Fibroblast of lung (primary cell): ENCODE measurements around the gene ADD2. TPM values are rescaled to one million over a fixed set of nuclear protein-coding genes. Genes with fewer than 3 reads are reported as not detected.
A peak's percentile ranks its signal among the peaks of the same experiment; 100 is the strongest.

Source experiments
- DNase-seq, 2 donors: peaks; one replicate each; pipeline versions ENCODE4 v3.0.0 to v3.0.0-alpha.2; 2010; ENCODE audit warnings: low read depth in 2 of 2
- H2AFZ ChIP-seq: 2 replicates; pipeline ENCODE4 v1.5.1; 2012; ENCODE audit warnings: low read length, control low read depth, inconsistent platforms
- H3K27ac ChIP-seq: 2 replicates; pipeline ENCODE4 v1.5.1; 2011; ENCODE audit warnings: low read length, control low read depth; ENCODE audit not compliant: insufficient read depth
- H3K27me3 ChIP-seq: 2 replicates; pipeline ENCODE4 v1.5.1; 2011; ENCODE audit warnings: mild to moderate bottlenecking, low read length; ENCODE audit not compliant: control insufficient read depth, insufficient read depth
- H3K36me3 ChIP-seq: 2 replicates; pipeline ENCODE4 v1.5.1; 2011; ENCODE audit warnings: low read length; ENCODE audit not compliant: control insufficient read depth, insufficient read depth
- H3K4me1 ChIP-seq: 2 replicates; pipeline ENCODE4 v1.5.1; 2011; ENCODE audit warnings: low read length; ENCODE audit not compliant: control insufficient read depth, insufficient read depth; ENCODE audit errors: extremely low read depth
- H3K4me2 ChIP-seq: 2 replicates; pipeline ENCODE4 v1.5.1; 2011; ENCODE audit warnings: low read length, control low read depth; ENCODE audit not compliant: insufficient read depth; ENCODE audit errors: extremely low read depth
- H3K4me3 ChIP-seq, 4 experiments: fragments of 200-600 bp in 1 of 4; sonication (generic) in 1 of 4; replicated peaks in 1 of 4; 2 replicates each; pipeline ENCODE4 v1.5.1; 2011 to 2016; ENCODE audit warnings: low read length in 4 of 4, low read depth in 3 of 4, mild to moderate bottlenecking in 3 of 4, control low read depth in 2 of 4, inconsistent platforms in 1 of 4, mixed read lengths in 1 of 4; ENCODE audit not compliant: insufficient read depth in 1 of 4; ENCODE audit errors: control extremely low read depth in 1 of 4
- H3K79me2 ChIP-seq: 2 replicates; pipeline ENCODE4 v1.5.1; 2012; ENCODE audit warnings: mild to moderate bottlenecking, low read length, inconsistent platforms; ENCODE audit not compliant: control insufficient read depth, insufficient read depth
- H3K9ac ChIP-seq: 2 replicates; pipeline ENCODE4 v1.5.1; 2011; ENCODE audit warnings: mild to moderate bottlenecking, low read length, control low read depth; ENCODE audit not compliant: insufficient read depth
- H3K9me3 ChIP-seq: 2 replicates; pipeline ENCODE4 v1.5.1; 2012; ENCODE audit warnings: low read depth, low read length; ENCODE audit not compliant: control insufficient read depth, insufficient read depth
- H4K20me1 ChIP-seq: 2 replicates; pipeline ENCODE4 v1.5.1; 2011; ENCODE audit warnings: low read length; ENCODE audit not compliant: control insufficient read depth, insufficient read depth; ENCODE audit errors: extremely low read depth
- CTCF ChIP-seq, 2 donors: IDR thresholded peaks in 1 of 2; conservative IDR thresholded peaks in 1 of 2; 1 replicate in 1 of 2; 2 replicates in 1 of 2; pipeline ENCODE4 v1.5.1; 2011 to 2012; ENCODE audit warnings: low read length in 2 of 2, control low read depth in 1 of 2, inconsistent platforms in 1 of 2, low read depth in 1 of 2, mild to moderate bottlenecking in 1 of 2
- EZH2 ChIP-seq: IDR thresholded peaks from 2 replicates; pipeline ENCODE4 v1.5.1; 2012; ENCODE audit warnings: low read length, control low read depth, mild to moderate bottlenecking; ENCODE audit errors: missing control alignments
- polyA plus RNA-seq, 2 donors: library from polyadenylated mRNA; depleted of rRNA in 1 of 2; stranded (reverse) in 1 of 2; unstranded in 1 of 2; fragments of >200 nt; gene quantifications; 2 replicates each; pipeline ENCODE4 v1.2.1, GENCODE V29; 2011 to 2012; ENCODE audit warnings: missing spikeins in 1 of 2
- total RNA-seq: library from RNA; depleted of rRNA; stranded (reverse); fragments of >200 nt; gene quantifications from 2 replicates; pipeline ENCODE4 v1.2.1, GENCODE V29; 2014

The ADD2 gene
- total and polyA plus RNA-seq, 2 donors (not counting 1 experiment from before 2014, with no cell fraction given), result 0.22 to 2.5 TPM

GRCh38 chr2:70679259-70679658 is 88.7 kb downstream of the ADD2 start:
- Histone ChIP-seq H4K20me1 (no peaks in the 10 kb centered on the region), H3K36me3 (no peaks in the 10 kb centered on the region), H3K4me2 (no peak overlapping the region), H3K9me3 (no peaks in the 10 kb centered on the region), H3K9ac (no peak overlapping the region), H3K27ac (no peak overlapping the region), H3K27me3 (no peaks in the 10 kb centered on the region), H3K79me2 (no peaks in the 10 kb centered on the region), H2AFZ (no peak overlapping the region), H3K4me1 (no peaks in the 10 kb centered on the region), H3K4me3 (no peak overlapping the region)
- DNase-seq, result peak in 1 of 2 donors; percentile 56
- TF ChIP-seq EZH2 (no peak), CTCF (conservative IDR thresholded peaks at IDR 0.05 in 1 of 2, IDR thresholded peaks at IDR 0.05 in 1 of 2; ENCODE audit: low read depth in 1 of 2, low read length in 2 of 2) (no peak)

GRCh38 chr2:70678576-70679143 is 89.3 kb downstream of the ADD2 start:
- Histone ChIP-seq H3K9ac (no peak overlapping the region), H4K20me1 (no peaks in the 10 kb centered on the region), H3K27ac (no peak overlapping the region), H3K27me3 (no peaks in the 10 kb centered on the region), H3K4me3 (no peak overlapping the region), H3K36me3 (no peaks in the 10 kb centered on the region), H3K4me2 (no peak overlapping the region), H3K4me1 (no peaks in the 10 kb centered on the region), H2AFZ (no peak overlapping the region), H3K9me3 (no peaks in the 10 kb centered on the region), H3K79me2 (no peaks in the 10 kb centered on the region)
- TF ChIP-seq CTCF (conservative IDR thresholded peaks at IDR 0.05 in 1 of 2, IDR thresholded peaks at IDR 0.05 in 1 of 2; ENCODE audit: low read depth in 1 of 2, low read length in 2 of 2) (no peak), EZH2 (no peak)
- no peak for DNase-seq

GRCh38 chr2:70676301-70677035 is 91.5 kb downstream of the ADD2 start:
- Histone ChIP-seq H3K27me3 (no peaks in the 10 kb centered on the region), H3K27ac (no peak overlapping the region), H2AFZ (no peak overlapping the region), H3K4me1 (no peaks in the 10 kb centered on the region), H3K79me2 (no peaks in the 10 kb centered on the region), H3K36me3 (no peaks in the 10 kb centered on the region), H4K20me1 (no peaks in the 10 kb centered on the region), H3K4me3 (no peak overlapping the region), H3K9ac (no peak overlapping the region), H3K4me2 (no peak overlapping the region), H3K9me3 (no peaks in the 10 kb centered on the region)
- no peak for DNase-seq
- no peak for TF ChIP-seq CTCF (conservative IDR thresholded peaks at IDR 0.05 in 1 of 2, IDR thresholded peaks at IDR 0.05 in 1 of 2; ENCODE audit: low read depth in 1 of 2, low read length in 2 of 2)
- no peak for TF ChIP-seq EZH2
